GM12875 (cell line): ENCODE results near the gene RPN1.

Experiments
- H3K4me3 ChIP-seq: one replicate; pipeline ENCODE4 v1.5.1; 2011; ENCODE audit warnings: low read depth, low read length, control low read depth
- TF ChIP-seq, protein P1 (sequence below): IDR thresholded peaks from 2 replicates; pipeline ENCODE4 v1.5.1; 2011; ENCODE audit warnings: low read depth, mild to moderate bottlenecking, control low read depth, inconsistent platforms, low read length, moderate library complexity, borderline replicate concordance; ENCODE audit not compliant: insufficient read depth

RPN1 gene

DNA sequence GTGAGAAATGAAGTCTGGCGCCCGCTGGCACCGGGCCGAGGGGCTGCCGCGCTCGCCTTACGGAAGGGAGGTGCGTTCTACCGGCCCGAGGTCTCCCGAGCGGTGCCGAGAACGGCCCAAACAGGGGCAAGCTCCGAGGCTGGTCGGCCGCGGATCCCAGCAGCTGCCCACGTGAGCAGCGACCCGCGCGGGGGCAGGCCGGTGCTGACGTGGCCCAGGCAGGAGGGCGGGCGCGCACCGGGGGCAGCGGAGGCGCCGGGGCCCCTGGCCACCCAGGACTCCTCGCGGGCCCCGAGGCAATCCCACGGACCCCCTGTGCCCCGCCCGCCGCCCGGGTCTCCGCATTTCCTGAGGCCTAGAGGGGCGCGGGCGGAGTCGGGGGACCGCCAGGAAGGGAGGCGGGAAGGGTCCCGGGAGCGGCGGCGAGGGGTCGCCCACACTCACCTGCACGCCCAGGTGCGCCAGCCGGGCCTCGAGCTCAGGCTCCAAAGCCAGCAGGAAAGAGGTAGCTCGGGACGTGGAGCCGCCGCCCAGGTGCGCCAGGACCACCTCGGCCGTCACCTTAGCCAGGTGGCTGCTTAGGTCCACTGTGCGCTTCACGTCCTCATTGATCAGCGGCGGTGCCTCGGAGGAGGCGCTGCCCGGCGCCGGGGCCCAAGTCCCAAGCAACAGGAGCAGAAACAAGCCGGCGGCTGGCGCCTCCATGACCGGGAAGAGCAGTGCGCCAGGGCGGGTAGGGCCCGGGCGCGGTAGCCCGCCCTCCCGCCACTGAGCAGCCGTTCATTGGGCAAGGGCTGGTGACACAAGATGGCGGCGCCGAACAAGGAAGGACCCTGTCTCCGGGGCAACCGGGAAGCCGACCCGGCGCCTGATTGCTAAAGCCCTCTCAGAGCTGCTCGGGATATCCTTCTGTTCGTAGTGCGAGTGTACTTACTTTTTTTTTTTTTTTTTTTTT is at the start of gene RPN1:
RPN1 (minus strand) TSS at position 723 of the 955 bp plus-strand sequence; CDS start at position 705, 18 bp downstream.
- TF ChIP-seq, protein P1, sequence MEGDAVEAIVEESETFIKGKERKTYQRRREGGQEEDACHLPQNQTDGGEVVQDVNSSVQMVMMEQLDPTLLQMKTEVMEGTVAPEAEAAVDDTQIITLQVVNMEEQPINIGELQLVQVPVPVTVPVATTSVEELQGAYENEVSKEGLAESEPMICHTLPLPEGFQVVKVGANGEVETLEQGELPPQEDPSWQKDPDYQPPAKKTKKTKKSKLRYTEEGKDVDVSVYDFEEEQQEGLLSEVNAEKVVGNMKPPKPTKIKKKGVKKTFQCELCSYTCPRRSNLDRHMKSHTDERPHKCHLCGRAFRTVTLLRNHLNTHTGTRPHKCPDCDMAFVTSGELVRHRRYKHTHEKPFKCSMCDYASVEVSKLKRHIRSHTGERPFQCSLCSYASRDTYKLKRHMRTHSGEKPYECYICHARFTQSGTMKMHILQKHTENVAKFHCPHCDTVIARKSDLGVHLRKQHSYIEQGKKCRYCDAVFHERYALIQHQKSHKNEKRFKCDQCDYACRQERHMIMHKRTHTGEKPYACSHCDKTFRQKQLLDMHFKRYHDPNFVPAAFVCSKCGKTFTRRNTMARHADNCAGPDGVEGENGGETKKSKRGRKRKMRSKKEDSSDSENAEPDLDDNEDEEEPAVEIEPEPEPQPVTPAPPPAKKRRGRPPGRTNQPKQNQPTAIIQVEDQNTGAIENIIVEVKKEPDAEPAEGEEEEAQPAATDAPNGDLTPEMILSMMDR, result no peak
- H3K4me3 ChIP-seq, result peak within 1 kb of the TSS; percentile 98

DNA sequence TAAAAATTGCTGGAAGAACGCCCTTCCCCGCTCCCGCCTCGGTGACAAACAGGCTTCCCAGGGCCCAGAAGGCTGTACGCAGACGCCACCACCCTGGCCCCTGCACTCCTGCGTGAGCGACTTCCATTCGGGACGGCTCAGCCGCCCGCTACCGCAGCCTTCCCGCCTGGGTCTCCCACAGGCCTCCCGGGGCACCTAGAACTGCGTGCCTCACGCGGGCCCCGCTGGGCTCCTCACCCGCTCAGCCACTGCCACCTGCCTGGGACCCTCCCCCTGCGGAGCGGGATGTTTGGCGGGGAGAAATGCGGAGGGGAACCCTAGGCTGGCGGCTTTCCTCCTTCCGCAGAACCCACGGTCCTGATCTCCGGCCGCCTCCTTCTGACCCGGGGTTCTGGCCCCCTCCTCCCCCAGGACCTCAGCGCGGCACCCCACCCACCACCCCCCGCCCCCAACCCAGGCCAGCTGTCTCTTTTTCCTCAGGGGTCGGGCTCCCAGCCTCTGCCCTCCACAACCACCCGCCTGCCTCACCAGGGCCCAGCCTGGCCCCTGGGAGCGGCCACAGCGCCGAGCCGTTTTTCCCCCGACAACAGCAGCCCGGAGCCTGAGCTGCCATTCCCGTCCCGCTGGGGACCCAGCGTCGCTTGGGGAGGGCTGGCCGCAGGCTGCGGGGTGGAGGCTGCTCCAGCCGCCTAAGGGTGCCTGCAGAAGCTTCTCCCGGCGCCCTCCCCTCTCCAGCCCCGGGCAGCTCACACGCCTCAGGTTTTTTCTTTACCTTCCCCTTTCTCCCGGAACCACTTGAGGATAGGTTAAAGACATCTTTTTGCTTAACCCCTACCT is 47.8 kb upstream of the RPN1 start:
- TF ChIP-seq, protein P1, result no peak
- peak overlapping the region; percentile 45 for H3K4me3 ChIP-seq

DNA sequence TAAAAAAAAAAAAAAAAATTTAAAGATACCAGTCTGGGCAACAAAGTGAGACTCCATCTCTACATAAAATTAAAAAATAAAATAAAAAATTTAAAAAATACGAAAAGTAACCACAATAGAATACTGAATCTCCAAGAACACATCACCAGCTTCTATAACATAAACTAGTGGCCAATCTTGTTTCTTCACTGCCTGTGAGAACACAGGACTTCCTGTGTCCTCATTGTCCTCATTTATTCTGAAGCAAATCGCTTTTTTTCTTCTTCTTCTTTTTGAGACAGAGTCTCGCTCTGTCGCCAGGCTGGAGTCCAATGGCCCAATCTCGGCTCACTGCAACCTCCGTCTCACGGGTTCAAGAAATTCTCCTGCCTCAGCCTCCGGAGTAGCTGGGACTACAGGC is 46.7 kb upstream of the RPN1 start:
- TF ChIP-seq, protein P1, result no peak
- no peak overlapping the region for H3K4me3 ChIP-seq

DNA sequence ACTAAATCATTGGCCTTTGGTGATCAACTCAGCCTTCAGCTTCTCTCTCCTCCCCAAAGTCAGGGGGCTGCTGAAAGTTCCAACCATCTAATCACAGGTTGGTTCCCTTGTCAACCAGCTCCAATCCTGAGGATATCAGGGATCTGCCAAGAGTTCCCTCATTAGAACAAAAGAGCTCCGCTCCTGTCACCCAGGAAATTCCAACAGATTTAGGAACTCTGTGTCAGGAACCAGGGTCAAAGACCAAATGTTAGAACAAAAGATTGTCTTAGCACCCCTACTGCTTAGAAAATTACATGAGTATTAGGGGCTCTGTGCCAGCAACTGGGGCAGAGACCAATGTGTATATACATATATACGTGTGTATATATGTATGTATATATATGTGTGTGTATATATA is 43.1 kb upstream of the RPN1 start:
- TF ChIP-seq, protein P1, result no peak
- no peak overlapping the region for H3K4me3 ChIP-seq

DNA sequence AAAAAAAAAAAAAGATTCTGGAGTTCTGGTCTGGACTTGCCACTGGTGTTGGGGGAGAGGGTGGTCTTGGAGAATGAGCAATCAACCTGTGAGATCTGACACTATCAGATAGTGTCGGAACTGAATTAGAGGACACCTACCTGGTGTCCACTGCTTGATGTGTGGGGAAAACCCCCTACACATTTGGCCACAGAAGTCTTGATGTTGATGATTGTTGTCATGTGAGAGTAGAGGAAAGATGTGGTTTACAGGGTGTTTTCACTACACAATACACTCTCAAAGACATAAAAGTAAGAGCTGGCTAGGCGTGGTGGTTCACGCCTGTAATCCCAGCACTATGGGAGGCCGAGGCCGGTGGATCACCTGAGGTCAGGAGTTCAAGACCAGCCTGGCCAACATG is 38.4 kb upstream of the RPN1 start:
- H3K4me3 ChIP-seq, result no peak overlapping the region
- TF ChIP-seq, protein P1, result no peak

DNA sequence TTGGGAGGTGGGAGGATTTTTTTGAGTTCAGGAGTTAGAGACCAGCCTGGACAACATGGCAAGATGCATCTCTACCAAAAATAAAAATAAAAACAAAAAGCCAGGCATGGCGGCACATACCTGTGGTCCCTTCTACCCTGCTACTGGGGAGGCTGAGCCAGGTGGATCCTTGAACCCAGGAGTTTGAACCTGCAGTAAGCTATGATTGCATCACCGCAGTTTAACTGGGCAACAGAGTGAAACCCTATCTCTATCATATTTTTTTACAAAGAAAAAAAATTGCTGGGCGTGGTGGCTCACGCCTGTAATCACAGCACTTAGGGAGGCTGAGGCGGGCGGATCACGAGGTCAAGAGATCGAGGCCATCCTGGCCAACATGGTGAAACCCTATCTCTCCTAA is 35.8 kb upstream of the RPN1 start:
- TF ChIP-seq, protein P1, result no peak
- no peak overlapping the region for H3K4me3 ChIP-seq
